Measurements from ENCODE around the gene GTPBP4. TPM values are rescaled to one million over a fixed set of nuclear protein-coding genes. Genes with fewer than 3 reads are reported as not detected.

Gene GTPBP4
- total RNA-seq, 1 donor from 2014 or later = 59.2 TPM

DNA sequence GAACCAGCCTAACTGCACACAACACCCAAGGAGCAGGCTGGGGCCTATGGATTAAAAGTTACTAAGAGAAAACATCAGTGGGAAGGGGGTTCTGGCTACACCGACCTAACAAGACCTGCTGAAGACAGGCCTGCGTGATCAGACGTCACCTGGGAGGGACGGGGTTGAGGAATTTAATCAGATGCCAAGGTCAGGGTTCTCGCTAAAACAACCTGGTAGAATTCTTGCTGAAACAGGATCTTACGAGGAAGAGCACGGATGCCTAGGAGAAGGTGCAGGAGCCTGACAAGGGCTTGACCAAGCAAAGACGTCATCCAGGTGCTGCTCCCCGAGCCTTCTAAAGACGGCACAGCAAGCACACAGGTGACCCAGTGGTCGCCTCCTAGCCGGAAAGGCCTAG lies 35.9 kb downstream of the GTPBP4 start:
- TF ChIP-seq, protein P1, sequence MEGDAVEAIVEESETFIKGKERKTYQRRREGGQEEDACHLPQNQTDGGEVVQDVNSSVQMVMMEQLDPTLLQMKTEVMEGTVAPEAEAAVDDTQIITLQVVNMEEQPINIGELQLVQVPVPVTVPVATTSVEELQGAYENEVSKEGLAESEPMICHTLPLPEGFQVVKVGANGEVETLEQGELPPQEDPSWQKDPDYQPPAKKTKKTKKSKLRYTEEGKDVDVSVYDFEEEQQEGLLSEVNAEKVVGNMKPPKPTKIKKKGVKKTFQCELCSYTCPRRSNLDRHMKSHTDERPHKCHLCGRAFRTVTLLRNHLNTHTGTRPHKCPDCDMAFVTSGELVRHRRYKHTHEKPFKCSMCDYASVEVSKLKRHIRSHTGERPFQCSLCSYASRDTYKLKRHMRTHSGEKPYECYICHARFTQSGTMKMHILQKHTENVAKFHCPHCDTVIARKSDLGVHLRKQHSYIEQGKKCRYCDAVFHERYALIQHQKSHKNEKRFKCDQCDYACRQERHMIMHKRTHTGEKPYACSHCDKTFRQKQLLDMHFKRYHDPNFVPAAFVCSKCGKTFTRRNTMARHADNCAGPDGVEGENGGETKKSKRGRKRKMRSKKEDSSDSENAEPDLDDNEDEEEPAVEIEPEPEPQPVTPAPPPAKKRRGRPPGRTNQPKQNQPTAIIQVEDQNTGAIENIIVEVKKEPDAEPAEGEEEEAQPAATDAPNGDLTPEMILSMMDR (IDR thresholded peaks at IDR 0.05; ENCODE audit: insufficient read depth, low read length, poor library complexity, severe bottlenecking) = no peak
- H3K27me3 ChIP-seq (ENCODE audit: control insufficient read depth, insufficient read depth, low read length) = no peaks in the 10 kb centered on the region

DNA sequence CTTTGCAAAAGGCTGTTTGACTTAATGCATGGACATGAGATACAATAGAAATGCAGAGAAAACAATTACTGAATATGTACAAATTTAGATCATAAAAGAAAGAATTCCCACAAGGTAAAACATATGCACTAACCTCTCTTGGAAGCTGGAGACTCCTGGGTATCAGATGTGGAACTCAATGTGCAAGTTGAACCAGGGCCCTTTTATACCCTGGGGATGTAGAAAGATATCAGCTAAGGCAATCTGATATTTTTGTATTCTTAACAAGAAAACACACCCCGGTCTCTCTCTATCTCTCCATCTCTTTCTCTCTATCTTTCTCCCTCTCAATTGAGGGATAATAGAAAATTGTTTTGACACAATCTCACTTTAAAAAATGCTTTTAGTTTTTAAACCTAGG lies 37.4 kb downstream of the GTPBP4 start, which contains the start of gene IDI2:
IDI2 (minus strand) TSS at position 177 of the 400 bp plus-strand sequence. CDS start 1,136 bp downstream, outside the sequence.
- TF ChIP-seq, protein P1 (IDR thresholded peaks at IDR 0.05; ENCODE audit: insufficient read depth, low read length, poor library complexity, severe bottlenecking) = no peak
- Histone ChIP-seq H3K36me3 (ENCODE audit: control insufficient read depth, insufficient read depth, low read length) (no peaks in the 10 kb centered on the region), H3K4me3 (ENCODE audit: low read depth, low read length) (no peak within 1 kb of the TSS), H3K27me3 (ENCODE audit: control insufficient read depth, insufficient read depth, low read length) (no peaks in the 10 kb centered on the region)
- no peak for DNase-seq (ENCODE audit: low read depth)

More for the DNA sequence above, 35.9 kb downstream of the GTPBP4 start:
- H3K36me3 ChIP-seq (ENCODE audit: control insufficient read depth, insufficient read depth, low read length) = peaks cover 3% of the 10 kb centered on the region
- no peak overlapping the region for H3K4me3 ChIP-seq (ENCODE audit: low read depth, low read length)
- no peak for DNase-seq (ENCODE audit: low read depth)

DNA sequence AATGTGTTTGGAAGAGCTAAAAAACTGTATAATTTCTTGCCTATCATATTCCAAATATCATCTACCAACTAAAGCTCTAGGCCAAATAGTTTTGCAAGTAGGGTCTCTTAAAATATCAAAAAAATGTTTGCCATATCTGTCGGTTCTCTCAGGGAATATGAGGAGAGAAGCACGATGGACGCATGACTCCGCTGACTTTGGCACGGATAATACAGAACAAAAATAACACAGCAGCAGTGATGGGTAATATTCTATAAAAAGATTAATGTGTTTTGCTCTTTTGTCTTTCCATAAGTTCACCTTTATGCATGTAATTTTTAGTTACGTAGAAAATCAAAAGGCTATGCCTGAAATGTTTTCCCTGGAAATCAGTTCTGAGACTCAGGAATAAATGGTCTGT lies 38.3 kb downstream of the GTPBP4 start:
- TF ChIP-seq, protein P1 (IDR thresholded peaks at IDR 0.05; ENCODE audit: insufficient read depth, low read length, poor library complexity, severe bottlenecking) = no peak
- Histone ChIP-seq H3K4me3 (ENCODE audit: low read depth, low read length) (no peak overlapping the region), H3K27me3 (ENCODE audit: control insufficient read depth, insufficient read depth, low read length) (no peaks in the 10 kb centered on the region), H3K36me3 (ENCODE audit: control insufficient read depth, insufficient read depth, low read length) (no peaks in the 10 kb centered on the region)
- no peak for DNase-seq (ENCODE audit: low read depth)

DNA sequence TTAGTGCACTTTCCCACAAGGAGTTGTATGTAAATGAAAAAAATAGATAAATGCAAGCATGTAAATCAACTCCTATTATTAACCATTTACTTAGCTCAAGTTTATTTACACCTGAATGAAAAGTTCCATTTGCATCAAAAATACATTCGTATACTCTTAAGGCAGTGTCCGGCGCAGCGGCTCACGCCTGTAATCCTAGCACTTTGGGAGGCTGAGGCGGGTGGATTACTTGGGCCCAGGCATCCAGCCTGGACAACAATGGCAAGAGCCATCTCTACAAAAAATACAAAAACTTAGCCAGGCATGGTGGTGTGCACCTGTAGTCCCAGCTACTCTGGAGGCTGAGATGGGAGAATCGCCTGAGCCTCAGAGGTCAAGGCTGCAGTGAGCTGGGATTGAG lies 41.6 kb downstream of the GTPBP4 start:
- TF ChIP-seq, protein P1 (IDR thresholded peaks at IDR 0.05; ENCODE audit: insufficient read depth, low read length, poor library complexity, severe bottlenecking) = no peak

DNA sequence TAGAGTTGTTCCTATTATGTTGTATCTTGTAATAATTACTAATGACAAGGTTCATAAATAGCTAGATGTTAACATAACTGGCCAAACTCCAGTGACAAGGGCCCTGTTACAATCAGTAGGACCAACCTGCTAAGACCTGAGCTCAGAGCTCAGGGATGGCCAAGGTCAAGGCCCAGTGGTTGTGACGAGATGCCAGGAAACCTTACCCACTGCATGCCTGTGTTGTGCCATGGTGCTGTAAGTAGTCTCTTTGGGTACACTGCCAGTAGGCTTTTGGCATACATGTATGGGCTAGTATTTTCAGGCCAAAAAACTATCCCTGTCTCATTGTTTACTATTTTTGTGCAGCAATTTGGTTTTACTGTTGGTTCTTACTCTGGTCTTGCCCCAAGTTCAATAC lies 45.4 kb downstream of the GTPBP4 start:
- Histone ChIP-seq H3K36me3 (ENCODE audit: control insufficient read depth, insufficient read depth, low read length) (no peaks in the 10 kb centered on the region), H3K4me3 (ENCODE audit: low read depth, low read length) (no peak overlapping the region), H3K27me3 (ENCODE audit: control insufficient read depth, insufficient read depth, low read length) (no peaks in the 10 kb centered on the region)
- no peak for DNase-seq (ENCODE audit: low read depth)
- TF ChIP-seq, protein P1 (IDR thresholded peaks at IDR 0.05; ENCODE audit: insufficient read depth, low read length, poor library complexity, severe bottlenecking) = no peak

More for the DNA sequence above, 41.6 kb downstream of the GTPBP4 start:
- H3K4me3 ChIP-seq (ENCODE audit: low read depth, low read length) = no peak overlapping the region
- H3K36me3 ChIP-seq (ENCODE audit: control insufficient read depth, insufficient read depth, low read length) = no peaks in the 10 kb centered on the region
- H3K27me3 ChIP-seq (ENCODE audit: control insufficient read depth, insufficient read depth, low read length) = no peaks in the 10 kb centered on the region
- DNase-seq (ENCODE audit: low read depth) = no peak

DNA sequence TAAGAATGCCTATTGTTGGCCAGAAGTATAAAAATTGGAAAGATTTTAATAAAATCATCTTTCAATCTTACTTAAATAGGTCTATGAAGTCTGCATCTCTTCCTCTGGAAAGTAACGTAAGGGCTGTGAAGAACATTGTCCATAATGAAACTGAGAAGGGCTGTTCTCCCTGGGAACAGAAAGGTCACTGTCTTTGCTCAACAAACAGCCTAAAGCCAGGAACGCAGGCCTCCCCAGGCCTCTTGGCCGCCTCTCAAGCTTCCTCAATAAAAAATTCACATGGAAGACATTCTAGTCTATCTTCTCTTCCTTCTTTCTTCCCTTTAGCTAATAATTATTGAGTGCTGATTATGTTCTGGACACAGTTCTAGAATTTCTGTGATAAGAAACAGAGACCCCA lies 46.5 kb downstream of the GTPBP4 start:
- Histone ChIP-seq H3K36me3 (ENCODE audit: control insufficient read depth, insufficient read depth, low read length) (no peaks in the 10 kb centered on the region), H3K27me3 (ENCODE audit: control insufficient read depth, insufficient read depth, low read length) (no peaks in the 10 kb centered on the region), H3K4me3 (ENCODE audit: low read depth, low read length) (no peak overlapping the region)
- TF ChIP-seq, protein P1 (IDR thresholded peaks at IDR 0.05; ENCODE audit: insufficient read depth, low read length, poor library complexity, severe bottlenecking) = no peak
- DNase-seq (ENCODE audit: low read depth) = no peak
